Measurements from ENCODE around the gene RAB11FIP4. TPM values are rescaled to one million over a fixed set of nuclear protein-coding genes. Genes with fewer than 3 reads are reported as not detected.

The RAB11FIP4 gene
- total and polyA plus RNA-seq, 7 donors = 0.66 to 32.5 (median 1.8) TPM

- Histone ChIP-seq H3K9me3 (no peaks in the 10 kb centered on the region), H3K27me3 (no peaks in the 10 kb centered on the region), H3K4me3 (no peak overlapping the region), H3K27ac (peak overlapping the region in 3 of 4 donors; percentile 59 to 89 (median 88)), H3K4me1 (peaks cover 0 to 77% (median 59%) of the 10 kb centered on the region in 4 donors), H3K36me3 (peaks cover 0 to 10% (median 8%) of the 10 kb centered on the region in 4 donors)
- intact Hi-C loops (cut with DNase I) = no loop called here
- 76 to 90% methylated on average over 4 of the region's 4 CpGs for WGBS, 2 donors
- DNase-seq = no peak
- no peak for TF ChIP-seq EP300 (IDR thresholded peaks at IDR 0.05)
- peak in 1 of 4 donors; percentile 14 for TF ChIP-seq POLR2AphosphoS5 (IDR thresholded peaks at IDR 0.05)
- TF ChIP-seq, protein P1, sequence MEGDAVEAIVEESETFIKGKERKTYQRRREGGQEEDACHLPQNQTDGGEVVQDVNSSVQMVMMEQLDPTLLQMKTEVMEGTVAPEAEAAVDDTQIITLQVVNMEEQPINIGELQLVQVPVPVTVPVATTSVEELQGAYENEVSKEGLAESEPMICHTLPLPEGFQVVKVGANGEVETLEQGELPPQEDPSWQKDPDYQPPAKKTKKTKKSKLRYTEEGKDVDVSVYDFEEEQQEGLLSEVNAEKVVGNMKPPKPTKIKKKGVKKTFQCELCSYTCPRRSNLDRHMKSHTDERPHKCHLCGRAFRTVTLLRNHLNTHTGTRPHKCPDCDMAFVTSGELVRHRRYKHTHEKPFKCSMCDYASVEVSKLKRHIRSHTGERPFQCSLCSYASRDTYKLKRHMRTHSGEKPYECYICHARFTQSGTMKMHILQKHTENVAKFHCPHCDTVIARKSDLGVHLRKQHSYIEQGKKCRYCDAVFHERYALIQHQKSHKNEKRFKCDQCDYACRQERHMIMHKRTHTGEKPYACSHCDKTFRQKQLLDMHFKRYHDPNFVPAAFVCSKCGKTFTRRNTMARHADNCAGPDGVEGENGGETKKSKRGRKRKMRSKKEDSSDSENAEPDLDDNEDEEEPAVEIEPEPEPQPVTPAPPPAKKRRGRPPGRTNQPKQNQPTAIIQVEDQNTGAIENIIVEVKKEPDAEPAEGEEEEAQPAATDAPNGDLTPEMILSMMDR (IDR thresholded peaks at IDR 0.05) = no peak
Measured at GRCh38 chr17:31579265-31579664, 187.8 kb downstream of the RAB11FIP4 start.

DNA sequence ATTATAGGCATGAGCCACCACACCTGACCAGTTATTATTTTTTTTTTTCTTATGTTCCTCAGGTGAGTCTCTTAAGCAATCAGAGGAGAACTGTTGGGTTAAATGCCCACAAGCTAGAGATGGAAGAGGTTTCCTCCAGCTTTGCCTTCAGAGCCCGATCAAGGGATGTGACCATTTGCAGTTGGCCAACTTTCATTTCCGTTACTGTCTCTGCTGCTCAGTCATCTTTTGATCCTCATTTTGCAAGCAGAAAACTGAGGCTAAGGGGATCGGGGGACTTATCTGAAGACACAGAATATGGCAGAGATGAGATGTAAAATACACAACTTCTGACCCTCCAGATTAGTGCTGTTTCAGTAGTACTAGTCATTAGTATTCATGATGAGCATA lies 188.8 kb downstream of the RAB11FIP4 start:
- peak overlapping the region; percentile 79 to 89 (median 84) for H3K27ac ChIP-seq
- peaks cover 0 to 74% (median 55%) of the 10 kb centered on the region in 4 donors for H3K4me1 ChIP-seq
- H3K36me3 ChIP-seq = peaks cover 0 to 10% (median 8%) of the 10 kb centered on the region in 4 donors
- intact Hi-C loops (cut with DNase I) = loop anchor here (5.0 kb wide), 1 partner anchor 157 kb away; no protein-coding TSS in a partner anchor
- no peaks in the 10 kb centered on the region for H3K27me3 ChIP-seq
- no peak for DNase-seq
- no peak overlapping the region for H3K4me3 ChIP-seq
- H3K9me3 ChIP-seq = no peaks in the 10 kb centered on the region
- WGBS, 2 donors = 73 to 81% methylated on average over 3 of the region's 3 CpGs
- no peak for TF ChIP-seq POLR2AphosphoS5 (IDR thresholded peaks at IDR 0.05)
- TF ChIP-seq, protein P1 (IDR thresholded peaks at IDR 0.05) = no peak
- no peak for TF ChIP-seq POLR2A (IDR thresholded peaks at IDR 0.05)
- no peak for TF ChIP-seq EP300 (IDR thresholded peaks at IDR 0.05)

- Histone ChIP-seq H3K36me3 (peaks cover 0 to 10% (median 8%) of the 10 kb centered on the region in 4 donors), H3K4me3 (peak overlapping the region in 2 of 4 donors; percentile 10 to 16), H3K4me1 (peaks cover 0 to 71% (median 55%) of the 10 kb centered on the region in 4 donors), H3K27ac (peak overlapping the region; percentile 79 to 89 (median 84)), H3K27me3 (no peaks in the 10 kb centered on the region), H3K9me3 (no peaks in the 10 kb centered on the region)
- intact Hi-C loops (cut with DNase I) = loop anchor here (5.0 kb wide), 1 partner anchor 156 kb away; no protein-coding TSS in a partner anchor
- peak; percentile 92 for DNase-seq
- WGBS, 2 donors = 38 to 51% methylated on average over 16 of the region's 16 CpGs
- peak in 3 of 4 donors; percentile 28 to 41 (median 38) for TF ChIP-seq POLR2AphosphoS5 (IDR thresholded peaks at IDR 0.05)
- TF ChIP-seq, protein P1 (IDR thresholded peaks at IDR 0.05) = no peak
Measured at GRCh38 chr17:31580706-31581490, 189.4 kb downstream of the RAB11FIP4 start.

- H3K27ac ChIP-seq = peak overlapping the region; percentile 79 to 89 (median 84)
- intact Hi-C loops (cut with DNase I) = loop anchor here (5.0 kb wide), 1 partner anchor 156 kb away; no protein-coding TSS in a partner anchor
- WGBS, 2 donors = 87 to 93% methylated on average over 4 of the region's 4 CpGs
- TF ChIP-seq POLR2A (IDR thresholded peaks at IDR 0.05) (no peak), EP300 (IDR thresholded peaks at IDR 0.05) (no peak), POLR2AphosphoS5 (IDR thresholded peaks at IDR 0.05) (peak in 1 of 4 donors; percentile 1)
- peaks cover 0 to 10% (median 8%) of the 10 kb centered on the region in 4 donors for H3K36me3 ChIP-seq
- peak overlapping the region in 2 of 4 donors; percentile 10 to 16 for H3K4me3 ChIP-seq
- no peak for DNase-seq
- H3K27me3 ChIP-seq = no peaks in the 10 kb centered on the region
- peaks cover 0 to 72% (median 55%) of the 10 kb centered on the region in 4 donors for H3K4me1 ChIP-seq
- no peaks in the 10 kb centered on the region for H3K9me3 ChIP-seq
Measured at GRCh38 chr17:31581491-31581890, 190.0 kb downstream of the RAB11FIP4 start.
